A673 (cell line): ENCODE measurements around the gene COA8.

Experiments used
- EZH2 ChIP-seq: fragments of 200-600 bp; sonication (generic); IDR thresholded peaks from 2 replicates; pipeline ENCODE4 v1.6.1; 2017; ENCODE audit warnings: borderline replicate concordance, low read depth, mild to moderate bottlenecking, mixed read lengths, antibody characterized with exemption, low read length; ENCODE audit not compliant: poor library complexity, severe bottlenecking
- TF ChIP-seq, protein P1 (sequence below): fragments of 300-800, 200-600 bp; sonication (generic); conservative IDR thresholded peaks from 2 replicates; pipeline ENCODE4 v1.5.1; 2017; ENCODE audit warnings: low read depth, mild to moderate bottlenecking, antibody characterized with exemption, low read length, moderate library complexity, mixed read lengths

DNA sequence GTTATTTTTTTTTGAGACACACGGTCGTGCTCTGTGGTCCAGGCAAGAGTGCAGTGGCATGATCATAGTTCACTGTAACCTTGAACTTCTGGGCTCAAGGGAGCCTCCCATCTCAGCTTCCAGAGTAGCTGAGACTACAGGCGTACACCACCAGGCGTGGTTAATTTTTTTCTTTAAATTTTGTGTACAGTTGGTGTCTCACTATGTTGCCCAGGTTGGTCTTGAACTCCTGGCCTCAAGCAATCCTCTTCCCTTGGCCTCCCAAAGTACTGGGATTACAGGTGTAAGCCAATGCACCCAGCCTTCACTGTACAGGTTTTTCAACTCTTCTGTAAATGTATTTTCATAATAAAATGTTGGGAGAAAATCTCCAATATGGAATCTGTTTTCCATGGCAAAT, 60.5 kb downstream of the COA8 start:
- TF ChIP-seq, protein P1, sequence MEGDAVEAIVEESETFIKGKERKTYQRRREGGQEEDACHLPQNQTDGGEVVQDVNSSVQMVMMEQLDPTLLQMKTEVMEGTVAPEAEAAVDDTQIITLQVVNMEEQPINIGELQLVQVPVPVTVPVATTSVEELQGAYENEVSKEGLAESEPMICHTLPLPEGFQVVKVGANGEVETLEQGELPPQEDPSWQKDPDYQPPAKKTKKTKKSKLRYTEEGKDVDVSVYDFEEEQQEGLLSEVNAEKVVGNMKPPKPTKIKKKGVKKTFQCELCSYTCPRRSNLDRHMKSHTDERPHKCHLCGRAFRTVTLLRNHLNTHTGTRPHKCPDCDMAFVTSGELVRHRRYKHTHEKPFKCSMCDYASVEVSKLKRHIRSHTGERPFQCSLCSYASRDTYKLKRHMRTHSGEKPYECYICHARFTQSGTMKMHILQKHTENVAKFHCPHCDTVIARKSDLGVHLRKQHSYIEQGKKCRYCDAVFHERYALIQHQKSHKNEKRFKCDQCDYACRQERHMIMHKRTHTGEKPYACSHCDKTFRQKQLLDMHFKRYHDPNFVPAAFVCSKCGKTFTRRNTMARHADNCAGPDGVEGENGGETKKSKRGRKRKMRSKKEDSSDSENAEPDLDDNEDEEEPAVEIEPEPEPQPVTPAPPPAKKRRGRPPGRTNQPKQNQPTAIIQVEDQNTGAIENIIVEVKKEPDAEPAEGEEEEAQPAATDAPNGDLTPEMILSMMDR = no peak
- no peak for TF ChIP-seq EZH2
